HG03097 (cell line): ENCODE data around the gene THAP2.
"Not testable (repeated sequence)": the region's sequence is repeated elsewhere in the genome, so short reads cannot be mapped to it uniquely, and the experiment has no call there.

Experiments used
- ATAC-seq: cut with Tn5 transposase; IDR thresholded peaks from one replicate; pipeline ENCODE4 v1.9.1; 2021; ENCODE audit not compliant: unreplicated experiment, low FRiP score

THAP2 gene

DNA sequence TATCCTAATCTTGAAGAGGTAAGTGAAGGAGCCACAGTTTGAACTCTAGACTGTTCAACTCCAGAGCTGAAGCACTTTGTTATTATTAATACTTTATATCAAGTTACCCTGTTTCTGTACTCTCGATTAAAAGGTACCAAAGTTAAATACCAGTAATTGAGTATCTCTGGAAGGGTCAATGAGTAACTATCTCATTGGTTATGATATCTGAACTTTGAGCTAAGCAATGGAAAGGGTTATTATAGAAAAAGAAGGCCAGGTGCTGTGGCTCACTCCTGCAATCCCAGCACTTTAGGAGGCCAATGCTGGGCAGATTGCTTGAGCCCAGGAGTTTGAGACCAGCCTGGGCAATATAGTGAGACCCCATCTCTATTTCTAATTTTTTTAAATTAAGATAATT, 31.7 kb downstream of the THAP2 start:
- no peak for ATAC-seq

DNA sequence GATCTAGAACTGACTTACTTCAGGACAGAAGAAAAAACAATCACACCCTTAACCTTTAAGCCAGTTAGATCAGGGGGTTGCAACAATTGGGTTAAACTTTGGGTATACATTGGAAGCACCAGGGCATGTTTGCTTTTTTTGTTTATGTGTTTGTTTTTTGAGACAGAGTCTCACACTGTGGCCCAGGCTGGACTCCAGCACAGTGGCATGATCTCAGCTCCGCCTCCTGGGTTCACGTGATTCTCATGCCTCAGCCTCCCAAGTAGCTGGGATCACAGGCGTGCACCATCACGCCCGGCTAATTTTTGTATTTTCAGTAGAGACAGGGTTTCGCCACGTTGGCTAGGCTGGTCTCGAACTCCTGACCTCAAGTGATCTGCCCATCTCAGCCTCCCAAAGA, 38.1 kb downstream of the THAP2 start:
- ATAC-seq = not testable (repeated sequence)

DNA sequence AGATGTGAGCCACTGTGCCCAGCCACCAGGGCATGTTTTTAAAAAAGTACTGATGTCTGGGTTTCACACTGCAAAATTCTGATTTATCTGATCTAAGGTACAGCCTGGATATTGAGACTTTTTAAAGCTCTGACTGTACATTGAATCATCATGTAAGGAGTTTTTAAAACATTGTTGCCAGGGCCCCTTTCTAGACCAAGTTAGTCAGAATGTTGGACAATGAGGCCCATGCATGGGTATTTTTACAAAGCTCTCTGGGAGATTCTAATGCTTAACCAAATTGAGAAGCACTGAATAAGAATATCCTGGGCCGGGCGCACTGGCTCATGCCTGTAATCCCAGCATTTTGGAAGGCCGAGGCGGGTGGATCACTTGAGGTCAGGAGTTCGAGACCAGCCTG, 38.5 kb downstream of the THAP2 start:
- ATAC-seq = no peak

DNA sequence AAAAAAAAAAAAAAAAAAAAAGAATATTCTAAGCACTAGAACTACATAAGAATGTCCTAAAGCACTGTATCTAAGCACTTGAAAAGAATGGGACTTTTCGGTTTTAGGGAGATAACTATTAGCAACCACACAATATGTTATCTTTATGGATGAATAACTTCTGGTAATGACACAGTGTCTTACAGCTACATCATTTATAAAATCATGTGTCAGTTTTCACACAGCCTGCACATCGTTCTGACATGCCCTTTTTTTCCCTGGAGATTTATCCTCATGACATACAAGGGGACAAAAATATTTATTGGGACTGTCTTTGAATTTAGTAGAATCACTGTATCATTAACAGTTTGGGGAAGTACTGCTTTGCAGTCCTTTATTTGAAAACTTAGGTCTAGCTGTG, 39.1 kb downstream of the THAP2 start:
- ATAC-seq = no peak

DNA sequence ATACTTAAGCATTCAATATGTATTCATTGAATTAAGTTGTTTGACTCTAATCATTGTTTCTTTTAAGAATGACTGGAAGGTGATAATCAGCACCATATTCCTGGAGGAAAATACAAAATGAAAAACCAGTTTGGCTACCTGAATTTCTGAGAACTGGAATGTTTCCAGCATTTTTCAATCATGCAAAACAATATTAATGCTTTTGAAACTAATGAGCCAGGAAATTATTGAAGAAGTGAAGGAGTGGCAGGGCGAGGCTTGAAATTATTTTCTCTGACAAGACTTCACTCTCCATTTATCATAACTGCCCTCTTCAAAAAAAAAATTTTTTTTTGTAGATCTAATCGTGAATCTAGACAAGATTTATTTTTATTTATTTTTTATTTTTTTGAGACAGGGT, 40.8 kb downstream of the THAP2 start:
- ATAC-seq = no peak

DNA sequence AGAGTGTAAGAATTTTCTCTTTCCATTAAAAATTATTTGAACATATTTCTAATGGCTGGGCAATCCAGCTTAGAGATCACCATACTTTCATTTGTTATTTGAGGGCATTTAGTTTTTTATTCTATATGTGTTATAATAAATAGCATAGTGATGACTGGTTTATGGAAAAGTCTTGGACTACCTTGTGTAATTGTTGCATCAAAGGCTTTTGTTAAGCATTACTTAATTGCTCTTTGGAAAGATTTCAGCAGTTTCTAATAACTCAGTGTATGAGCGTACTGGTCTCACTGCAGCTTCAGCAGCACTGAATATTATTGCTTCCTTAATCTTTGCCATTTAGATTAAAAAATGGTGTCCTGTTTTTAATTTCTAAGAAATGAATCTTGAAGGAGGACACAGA, 44.6 kb downstream of the THAP2 start:
- ATAC-seq = no peak

DNA sequence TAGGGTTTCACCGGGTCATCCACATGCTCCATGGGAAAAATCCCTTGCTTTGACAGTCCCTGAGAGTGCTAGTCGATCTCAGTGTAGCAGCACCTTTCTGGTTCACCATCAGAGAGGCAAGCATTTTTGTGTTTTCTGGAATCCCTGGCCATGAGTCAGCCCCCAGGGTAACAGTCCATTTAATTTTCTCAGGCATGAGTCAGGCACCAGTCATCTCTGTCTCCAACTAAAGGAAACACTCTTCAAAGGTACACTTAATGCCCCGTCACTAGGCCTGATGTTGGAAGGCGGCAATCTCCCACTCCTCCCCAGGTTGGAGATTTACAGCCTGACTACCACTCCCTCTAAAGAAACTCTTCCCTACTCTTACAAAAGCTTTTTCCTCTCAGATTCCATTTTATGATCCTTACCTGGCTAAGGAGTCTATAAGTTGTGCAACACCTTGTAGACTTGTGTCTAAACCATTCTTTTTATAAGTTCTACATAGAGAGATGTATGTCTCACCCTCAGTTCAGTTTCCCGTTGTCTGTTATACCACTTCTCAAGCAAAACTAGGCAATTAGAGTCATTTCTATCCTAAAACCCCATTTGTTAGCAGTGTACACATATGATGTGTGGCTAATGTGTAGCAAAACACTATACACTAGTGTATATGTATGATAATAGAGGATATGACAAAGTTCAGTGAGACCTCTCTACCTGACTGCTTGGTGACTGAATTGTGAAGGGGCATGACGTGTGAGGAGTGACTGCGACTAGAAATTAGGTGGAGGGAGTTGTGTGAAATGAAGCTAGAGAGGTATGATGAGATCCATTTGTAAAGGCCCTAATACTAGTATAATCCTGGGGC, 46.4 kb downstream of the THAP2 start:
- ATAC-seq = no peak

DNA sequence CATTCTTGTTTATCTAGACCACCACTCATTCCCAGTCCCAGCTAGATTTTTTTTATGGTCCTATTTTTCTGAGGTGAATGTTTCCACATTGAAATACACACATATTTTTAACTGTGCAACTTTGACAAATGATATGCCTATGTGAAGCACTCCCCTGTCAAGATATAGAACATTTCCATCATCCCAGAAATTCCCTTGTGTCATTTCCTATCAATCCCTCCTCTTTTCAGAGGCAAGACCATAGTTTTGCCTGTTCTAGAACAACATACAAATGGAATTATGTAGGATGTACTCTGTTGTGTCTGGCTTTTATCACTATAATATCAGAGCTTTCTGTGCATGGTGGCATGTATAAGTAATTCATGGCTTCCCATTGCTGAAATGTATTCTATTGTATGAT, 54.5 kb downstream of the THAP2 start:
- ATAC-seq = no peak

DNA sequence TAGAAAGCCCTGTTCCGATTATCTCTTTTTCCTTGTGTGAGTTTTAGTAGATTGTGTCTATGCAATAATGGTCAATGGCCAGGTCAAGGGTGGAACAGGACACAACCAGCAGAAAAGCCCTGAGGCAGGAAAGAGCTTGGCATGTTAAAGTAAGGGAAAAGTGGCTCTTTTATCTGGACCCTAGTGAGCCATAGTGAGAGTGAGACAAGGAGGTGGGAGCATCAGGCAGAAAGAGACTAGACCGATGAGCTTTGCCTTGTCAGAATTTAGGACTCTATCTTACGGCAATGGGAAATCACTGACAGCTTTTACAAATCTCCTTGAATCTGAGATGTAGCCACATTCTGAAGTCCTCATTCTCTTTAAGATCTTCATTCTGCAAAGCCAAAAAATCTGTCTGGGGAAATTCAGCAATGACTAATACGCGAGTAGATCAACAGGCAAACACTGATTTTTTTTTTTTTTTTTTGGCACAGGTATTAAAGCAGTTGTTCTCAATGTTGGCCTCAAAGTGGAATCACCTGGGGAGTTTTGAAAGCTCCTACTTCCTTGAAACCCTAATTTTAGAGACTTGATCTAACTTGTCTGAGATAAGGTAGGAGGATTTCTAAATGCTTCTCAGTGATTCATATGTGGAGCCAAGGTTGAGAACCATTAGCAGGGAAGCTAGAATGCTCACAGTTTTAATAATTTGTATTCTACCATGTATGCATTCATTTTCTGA, 55.7 kb downstream of the THAP2 start:
- ATAC-seq = no peak

DNA sequence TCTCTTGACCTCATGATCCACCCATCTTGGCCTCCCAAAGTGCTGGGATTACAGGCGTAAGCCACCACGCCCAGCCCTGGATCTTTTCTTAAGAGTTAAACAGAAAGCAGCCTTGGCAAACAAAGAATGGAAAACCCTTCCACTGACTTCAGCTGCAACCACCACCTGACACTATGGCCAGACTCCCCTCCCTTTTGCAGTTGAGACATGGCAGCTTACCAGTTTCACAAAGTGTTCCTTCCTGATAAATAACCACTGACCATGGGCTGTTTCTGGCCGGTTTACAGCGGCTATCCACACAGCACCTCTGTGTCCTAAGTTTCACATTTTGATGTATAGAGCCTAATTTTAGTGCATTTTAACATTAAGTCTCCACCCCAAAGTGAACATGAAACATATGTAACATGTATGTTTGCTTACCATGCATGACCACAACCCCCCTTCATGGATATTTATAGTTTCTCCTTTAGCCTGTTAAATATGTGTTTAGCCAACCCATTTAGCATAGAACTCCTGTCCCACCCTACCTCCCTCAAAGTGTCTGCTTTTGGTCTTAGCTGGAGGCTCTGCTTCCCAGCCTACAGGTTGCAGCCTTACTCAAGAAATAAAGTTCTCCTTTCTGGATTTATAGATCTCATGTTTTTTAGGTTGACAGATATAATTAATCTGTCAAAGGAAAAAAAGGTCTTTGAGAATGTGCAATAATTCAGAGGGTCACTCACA, 57.8 kb downstream of the THAP2 start:
- no peak for ATAC-seq

DNA sequence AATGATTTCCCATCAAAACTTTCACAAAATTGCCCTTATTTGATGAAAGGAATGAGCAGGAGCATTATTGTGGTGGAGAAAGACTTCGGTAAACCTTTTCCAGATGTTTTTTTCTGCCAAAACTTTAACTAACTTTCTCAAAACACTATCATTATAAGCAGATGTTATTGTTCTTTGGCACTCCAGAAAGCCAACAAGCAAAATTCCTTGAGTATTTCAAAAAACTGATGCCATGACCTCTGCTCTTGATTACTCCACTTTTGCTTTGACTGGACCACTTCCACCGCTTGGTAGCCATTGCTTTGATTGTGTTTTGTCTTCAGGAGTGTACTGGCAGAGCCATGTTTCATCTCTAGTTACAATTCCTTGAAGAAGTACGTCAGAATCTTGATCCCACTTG, 60.9 kb downstream of the THAP2 start:
- ATAC-seq = no peak

DNA sequence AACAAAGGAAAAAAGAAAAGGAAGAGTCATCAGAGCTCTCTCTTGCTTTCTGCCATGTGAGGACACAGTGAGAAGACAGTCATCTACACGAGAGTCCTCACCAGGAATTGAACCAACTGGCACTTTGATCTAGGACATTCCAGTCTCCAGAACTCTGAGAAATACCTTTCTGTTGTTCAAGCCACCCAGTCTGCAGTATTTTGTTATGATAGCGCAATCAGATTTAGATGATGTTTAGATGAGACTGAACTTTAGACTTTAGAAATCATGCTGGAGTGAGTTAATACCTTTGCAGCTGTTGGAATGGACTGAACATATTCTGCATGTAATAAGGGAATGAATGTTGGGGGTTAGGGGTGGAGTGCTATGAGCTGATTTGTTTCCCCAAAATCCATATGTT, 62.4 kb downstream of the THAP2 start:
- ATAC-seq = no peak

DNA sequence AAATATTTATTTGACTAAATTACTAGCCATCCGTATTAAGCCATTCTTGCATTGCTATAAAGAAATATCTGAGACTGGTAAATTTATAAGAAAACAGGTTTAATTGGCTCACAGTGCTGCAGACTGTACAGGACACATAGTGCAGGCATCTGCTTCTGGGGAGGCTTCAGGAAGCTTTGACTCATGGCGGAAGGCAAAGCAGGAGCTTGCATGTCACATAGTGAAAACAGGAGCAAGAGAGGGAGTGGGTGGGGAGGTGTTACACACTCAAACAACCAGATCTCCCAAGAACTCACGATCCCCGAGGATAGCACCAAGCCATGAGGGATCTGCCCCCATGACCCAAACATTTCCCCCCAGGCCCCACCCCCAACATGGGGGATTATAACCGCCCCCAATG, 63.9 kb downstream of the THAP2 start:
- ATAC-seq = no peak
